Endodermal cell (in vitro differentiated cells): ENCODE data around the gene GRM4. TPM values are rescaled to one million over a fixed set of nuclear protein-coding genes. Genes with fewer than 3 reads are reported as not detected.
A peak's percentile ranks its signal among the peaks of the same experiment; 100 is the strongest.

Experiments
- DNase-seq: peaks from one replicate; pipeline ENCODE4 v3.0.0-alpha.2; 2017
- H3K27ac ChIP-seq: 2 replicates; pipeline ENCODE4 v1.5.1; 2013; ENCODE audit warnings: mild to moderate bottlenecking, low read depth, low read length, moderate library complexity
- H3K27me3 ChIP-seq: 2 replicates; pipeline ENCODE4 v1.6.1; 2013; ENCODE audit warnings: mild to moderate bottlenecking, low read length, moderate library complexity; ENCODE audit not compliant: insufficient read depth, control insufficient read depth, poor library complexity, severe bottlenecking
- H3K36me3 ChIP-seq: 2 replicates; pipeline ENCODE4 v1.7.0; 2013; ENCODE audit warnings: mild to moderate bottlenecking, low read length, moderate library complexity; ENCODE audit not compliant: control insufficient read depth, insufficient read depth
- H3K4me1 ChIP-seq: one replicate; pipeline ENCODE4 v1.7.0; 2013; ENCODE audit warnings: low read length; ENCODE audit not compliant: control insufficient read depth, insufficient read depth
- H3K4me3 ChIP-seq: 2 replicates; pipeline ENCODE4 v1.5.1; 2013; ENCODE audit warnings: mild to moderate bottlenecking, low read length, moderate library complexity
- H3K9ac ChIP-seq: 2 replicates; pipeline ENCODE4 v1.6.1; 2013; ENCODE audit warnings: mild to moderate bottlenecking, low read length, moderate library complexity; ENCODE audit not compliant: poor library complexity, severe bottlenecking; ENCODE audit errors: extremely low read depth
- H3K9me3 ChIP-seq: 2 replicates; pipeline ENCODE4 v1.6.1; 2013; ENCODE audit warnings: mild to moderate bottlenecking, low read length, moderate library complexity; ENCODE audit not compliant: control insufficient read depth
- H3K27ac Mint-ChIP-seq: 2 replicates; pipeline ENCODE4 v1.8.0; 2020; ENCODE audit warnings: mixed read lengths
- H3K27me3 Mint-ChIP-seq: 2 replicates; pipeline ENCODE4 v1.8.0; 2021; ENCODE audit warnings: mild to moderate bottlenecking, mixed read lengths; ENCODE audit not compliant: insufficient read depth
- H3K36me3 Mint-ChIP-seq: 2 replicates; pipeline ENCODE4 v1.8.0; 2020; ENCODE audit warnings: low read depth, mixed read lengths
- H3K4me1 Mint-ChIP-seq: 2 replicates; pipeline ENCODE4 v1.8.0; 2020; ENCODE audit warnings: mixed read lengths
- H3K4me3 Mint-ChIP-seq: 2 replicates; pipeline ENCODE4 v1.8.0; 2020; ENCODE audit warnings: mild to moderate bottlenecking, moderate library complexity, mixed read lengths
- H3K9me3 Mint-ChIP-seq: 2 replicates; pipeline ENCODE4 v1.8.0; 2020; ENCODE audit warnings: mild to moderate bottlenecking, mixed read lengths
- WGBS, 2 experiments: methylation state at CpG; one replicate each; pipeline versions ENCODE4 v1.1.5 to v1.1.7; 2013; ENCODE audit warnings: missing lambda C conversion rate in 2 of 2, mixed read lengths in 1 of 2; ENCODE audit not compliant: insufficient coverage in 1 of 2, insufficient read length in 1 of 2; 5-methylcytosine and 5-hydroxymethylcytosine counted together
- total RNA-seq, 2 donors: library from RNA; stranded (reverse); fragmentation: NEBNext Ultra II Directional in 1 of 2; extraction: Animal tissue kit (Norgen Biotek cat#: 25700) in 1 of 2; gene quantifications; 2 replicates in 1 of 2; 3 replicates in 1 of 2; pipeline ENCODE4 v1.2.1, GENCODE V29; 2021
- TF ChIP-seq, protein P1 (sequence below): fragments of 200-600 bp; sonication (generic); conservative IDR thresholded peaks from 2 replicates; pipeline ENCODE4 v1.5.0; 2021; ENCODE audit warnings: antibody characterized with exemption, mild to moderate bottlenecking

The GRM4 gene
- total RNA-seq, 2 donors from 2014 or later, result 3.1 to 9.1 TPM

GRCh38 chr6:34015586-34015985, 130.3 kb downstream of the GRM4 start:
- H3K9me3 ChIP-seq, result peaks cover 5% of the 10 kb centered on the region
- Mint-ChIP-seq H3K36me3 (no peaks in the 10 kb centered on the region), H3K27me3 (peaks cover 35% of the 10 kb centered on the region), H3K4me3 (no peak overlapping the region), H3K9me3 (peaks cover 15% of the 10 kb centered on the region), H3K27ac (no peak overlapping the region), H3K4me1 (no peaks in the 10 kb centered on the region)
- WGBS, 2 experiments, result 64 to 75% methylated on average over 5 to 6 of the region's 6 CpGs
- no peak overlapping the region for H3K9ac ChIP-seq
- TF ChIP-seq, protein P1, sequence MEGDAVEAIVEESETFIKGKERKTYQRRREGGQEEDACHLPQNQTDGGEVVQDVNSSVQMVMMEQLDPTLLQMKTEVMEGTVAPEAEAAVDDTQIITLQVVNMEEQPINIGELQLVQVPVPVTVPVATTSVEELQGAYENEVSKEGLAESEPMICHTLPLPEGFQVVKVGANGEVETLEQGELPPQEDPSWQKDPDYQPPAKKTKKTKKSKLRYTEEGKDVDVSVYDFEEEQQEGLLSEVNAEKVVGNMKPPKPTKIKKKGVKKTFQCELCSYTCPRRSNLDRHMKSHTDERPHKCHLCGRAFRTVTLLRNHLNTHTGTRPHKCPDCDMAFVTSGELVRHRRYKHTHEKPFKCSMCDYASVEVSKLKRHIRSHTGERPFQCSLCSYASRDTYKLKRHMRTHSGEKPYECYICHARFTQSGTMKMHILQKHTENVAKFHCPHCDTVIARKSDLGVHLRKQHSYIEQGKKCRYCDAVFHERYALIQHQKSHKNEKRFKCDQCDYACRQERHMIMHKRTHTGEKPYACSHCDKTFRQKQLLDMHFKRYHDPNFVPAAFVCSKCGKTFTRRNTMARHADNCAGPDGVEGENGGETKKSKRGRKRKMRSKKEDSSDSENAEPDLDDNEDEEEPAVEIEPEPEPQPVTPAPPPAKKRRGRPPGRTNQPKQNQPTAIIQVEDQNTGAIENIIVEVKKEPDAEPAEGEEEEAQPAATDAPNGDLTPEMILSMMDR, result no peak
- peak; percentile 80 for DNase-seq
- H3K4me1 ChIP-seq, result no peaks in the 10 kb centered on the region
- H3K4me3 ChIP-seq, result no peak overlapping the region
- no peak overlapping the region for H3K27ac ChIP-seq
- H3K27me3 ChIP-seq, result peaks cover 5% of the 10 kb centered on the region
- no peaks in the 10 kb centered on the region for H3K36me3 ChIP-seq

GRCh38 chr6:34011264-34011663, 134.6 kb downstream of the GRM4 start:
- Histone ChIP-seq H3K36me3 (no peaks in the 10 kb centered on the region), H3K9ac (no peak overlapping the region), H3K4me1 (no peaks in the 10 kb centered on the region), H3K9me3 (no peaks in the 10 kb centered on the region), H3K27me3 (peaks cover 19% of the 10 kb centered on the region), H3K4me3 (no peak overlapping the region), H3K27ac (no peak overlapping the region)
- H3K4me3 Mint-ChIP-seq, result no peak overlapping the region
- peaks cover 4% of the 10 kb centered on the region for H3K4me1 Mint-ChIP-seq
- WGBS, 2 experiments, result 82 to 83% methylated on average over 5 of the region's 5 CpGs
- H3K27me3 Mint-ChIP-seq, result peaks cover 62% of the 10 kb centered on the region
- TF ChIP-seq, protein P1, result no peak
- peaks cover 3% of the 10 kb centered on the region for H3K9me3 Mint-ChIP-seq
- DNase-seq, result no peak
- no peak overlapping the region for H3K27ac Mint-ChIP-seq
- H3K36me3 Mint-ChIP-seq, result no peaks in the 10 kb centered on the region

DNA sequence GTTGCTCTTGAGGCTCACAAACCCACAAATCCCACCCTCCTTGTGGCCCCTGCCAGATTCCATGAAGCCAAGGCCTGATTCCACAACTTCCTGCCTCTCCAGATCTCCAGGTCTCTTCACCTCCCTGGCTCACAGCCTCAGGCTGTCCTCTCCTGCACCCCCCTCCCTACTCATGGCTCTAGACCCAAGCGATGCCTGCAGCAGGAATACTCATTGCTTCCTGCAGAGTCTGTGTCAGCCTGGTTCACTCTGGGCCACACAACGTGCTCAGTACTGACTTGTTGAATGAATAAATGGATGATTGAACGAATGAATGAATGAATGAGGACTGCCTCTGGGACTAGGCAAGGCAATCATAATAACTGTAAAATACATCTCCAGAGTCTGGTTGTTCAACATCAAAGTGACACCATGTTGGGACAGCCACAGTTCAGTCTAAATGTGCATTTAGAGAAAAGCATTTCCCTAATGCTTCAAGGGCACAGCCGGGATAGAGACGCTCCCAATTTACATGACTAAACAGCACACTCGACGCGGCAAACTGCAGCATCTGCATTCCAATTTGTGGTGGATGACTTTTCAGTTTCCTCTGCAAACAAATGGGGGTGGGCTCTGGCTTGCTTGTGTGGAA, 139.9 kb downstream of the GRM4 start:
- Mint-ChIP-seq H3K36me3 (no peaks in the 10 kb centered on the region), H3K27ac (no peak overlapping the region), H3K4me3 (no peak overlapping the region), H3K9me3 (peaks cover 5% of the 10 kb centered on the region), H3K4me1 (peaks cover 12% of the 10 kb centered on the region), H3K27me3 (peaks cover 96% of the 10 kb centered on the region)
- H3K36me3 ChIP-seq, result no peaks in the 10 kb centered on the region
- peaks cover 37% of the 10 kb centered on the region for H3K27me3 ChIP-seq
- H3K4me3 ChIP-seq, result no peak overlapping the region
- TF ChIP-seq, protein P1, result no peak
- no peak overlapping the region for H3K9ac ChIP-seq
- no peak overlapping the region for H3K27ac ChIP-seq
- 53 to 54% methylated on average over 5 to 8 of the region's 8 CpGs for WGBS, 2 experiments
- peak; percentile 74 for DNase-seq
- H3K9me3 ChIP-seq, result no peaks in the 10 kb centered on the region
- no peaks in the 10 kb centered on the region for H3K4me1 ChIP-seq
